ENCODE results near the gene ZNF37A.
A peak's percentile ranks its signal among the peaks of the same experiment; 100 is the strongest.
"Not testable (repeated sequence)": the region's sequence is repeated elsewhere in the genome, so short reads cannot be mapped to it uniquely, and the experiment has no call there.

Gene ZNF37A

GRCh38 chr10:38094158-38094926 lies at the start of gene ZNF37A:
ZNF37A (plus strand) TSS chr10:38094337; CDS start chr10:38096618, 2,281 bp downstream.
- peak; percentile 83 for DNase-seq (ENCODE audit: low read depth)

- no peak for DNase-seq (ENCODE audit: low read depth)
Observed at GRCh38 chr10:38045129-38045528, 49.0 kb upstream of the ZNF37A start.

GRCh38 chr10:38047666-38048065 lies 46.5 kb upstream of the ZNF37A start:
- no peak for DNase-seq (ENCODE audit: low read depth)

- DNase-seq (ENCODE audit: low read depth), result no peak
Observed at GRCh38 chr10:38050212-38050611, 43.9 kb upstream of the ZNF37A start.

GRCh38 chr10:38054361-38054797 lies 39.8 kb upstream of the ZNF37A start:
- no peak for DNase-seq (ENCODE audit: low read depth)

- not testable (repeated sequence) for DNase-seq (ENCODE audit: low read depth)
Observed at GRCh38 chr10:38055274-38055894, 38.8 kb upstream of the ZNF37A start.

- not testable (repeated sequence) for DNase-seq (ENCODE audit: low read depth)
Observed at GRCh38 chr10:38069663-38070062, 24.5 kb upstream of the ZNF37A start.

- DNase-seq (ENCODE audit: low read depth), result no peak
Observed at GRCh38 chr10:38070501-38070900, 23.6 kb upstream of the ZNF37A start.

- DNase-seq (ENCODE audit: low read depth), result no peak
Observed at GRCh38 chr10:38072552-38072951, 21.6 kb upstream of the ZNF37A start.

- DNase-seq (ENCODE audit: low read depth), result no peak
Observed at GRCh38 chr10:38076687-38077086, 17.4 kb upstream of the ZNF37A start.

GRCh38 chr10:38093318-38093717 lies 819 bp upstream of the ZNF37A start:
- not testable (repeated sequence) for DNase-seq (ENCODE audit: low read depth)

- no peak for DNase-seq (ENCODE audit: low read depth)
Observed at GRCh38 chr10:38093816-38094157, 350 bp upstream of the ZNF37A start.

GRCh38 chr10:38094927-38095574 lies 914 bp downstream of the ZNF37A start:
- DNase-seq (ENCODE audit: low read depth), result no peak

- DNase-seq (ENCODE audit: low read depth), result no peak
Observed at GRCh38 chr10:38102880-38103279, 8.7 kb downstream of the ZNF37A start.

- no peak for DNase-seq (ENCODE audit: low read depth)
Observed at GRCh38 chr10:38103756-38104155, 9.6 kb downstream of the ZNF37A start.

- no peak for DNase-seq (ENCODE audit: low read depth)
Observed at GRCh38 chr10:38112159-38112558, 18.0 kb downstream of the ZNF37A start.

- DNase-seq (ENCODE audit: low read depth), result no peak
Observed at GRCh38 chr10:38118072-38118807, 24.1 kb downstream of the ZNF37A start.

GRCh38 chr10:38119038-38119437 lies 24.9 kb downstream of the ZNF37A start:
- DNase-seq (ENCODE audit: low read depth), result no peak

GRCh38 chr10:38127812-38128211 lies 33.7 kb downstream of the ZNF37A start:
- no peak for DNase-seq (ENCODE audit: low read depth)

GRCh38 chr10:38143587-38143986 lies 49.5 kb downstream of the ZNF37A start:
- DNase-seq (ENCODE audit: low read depth), result no peak

- DNase-seq (ENCODE audit: low read depth), result no peak
Observed at GRCh38 chr10:38146579-38147333, 52.6 kb downstream of the ZNF37A start.

GRCh38 chr10:38147686-38148085 lies 53.5 kb downstream of the ZNF37A start:
- no peak for DNase-seq (ENCODE audit: low read depth)

All from stimulated activated CD8-positive, alpha-beta memory T cell treated with anti-CD3 and anti-CD28 coated beads, Interleukin-4, amount 100 ng/mL, for 24 hours (primary cell).